HG02884 (cell line): ENCODE data around the gene IL23R.

Experiments
- ATAC-seq: cut with Tn5 transposase; IDR thresholded peaks from one replicate; pipeline ENCODE4 v1.9.1; 2021; ENCODE audit warnings: mild to moderate bottlenecking, moderate library complexity; ENCODE audit not compliant: unreplicated experiment

Gene IL23R

GRCh38 chr1:67228791-67229190 lies 62.5 kb downstream of the IL23R start:
- no peak for ATAC-seq

- ATAC-seq = no peak
Observed at GRCh38 chr1:67230539-67230938, 64.3 kb downstream of the IL23R start.

GRCh38 chr1:67236277-67236676 lies 70.0 kb downstream of the IL23R start:
- ATAC-seq = no peak

GRCh38 chr1:67239738-67240137 lies 73.5 kb downstream of the IL23R start:
- no peak for ATAC-seq

- no peak for ATAC-seq
Observed at GRCh38 chr1:67241200-67241746, 75.0 kb downstream of the IL23R start.

GRCh38 chr1:67242016-67242415 lies 75.8 kb downstream of the IL23R start:
- no peak for ATAC-seq

- ATAC-seq = no peak
Observed at GRCh38 chr1:67250051-67250653, 83.9 kb downstream of the IL23R start.

GRCh38 chr1:67256291-67257172 lies 90.3 kb downstream of the IL23R start:
- ATAC-seq = no peak

GRCh38 chr1:67257173-67257535 lies 90.9 kb downstream of the IL23R start:
- ATAC-seq = no peak

- no peak for ATAC-seq
Observed at GRCh38 chr1:67261680-67262079, 95.4 kb downstream of the IL23R start.

- no peak for ATAC-seq
Observed at GRCh38 chr1:67262735-67263134, 96.5 kb downstream of the IL23R start.

- no peak for ATAC-seq
Observed at GRCh38 chr1:67264152-67264551, 97.9 kb downstream of the IL23R start.

GRCh38 chr1:67264899-67265298 lies 98.6 kb downstream of the IL23R start:
- ATAC-seq = peak; percentile 77

- no peak for ATAC-seq
Observed at GRCh38 chr1:67269061-67269460, 102.8 kb downstream of the IL23R start.

GRCh38 chr1:67270541-67270940 lies 104.3 kb downstream of the IL23R start:
- ATAC-seq = no peak

- no peak for ATAC-seq
Observed at GRCh38 chr1:67273591-67273990, 107.3 kb downstream of the IL23R start.

- peak; percentile 80 for ATAC-seq
Observed at GRCh38 chr1:67274623-67275325, 108.5 kb downstream of the IL23R start.

- no peak for ATAC-seq
Observed at GRCh38 chr1:67280696-67281095, 114.4 kb downstream of the IL23R start.

GRCh38 chr1:67281244-67281643 lies 115.0 kb downstream of the IL23R start:
- ATAC-seq = no peak

- ATAC-seq = peak; percentile 88
Observed at GRCh38 chr1:67285780-67286488, 119.7 kb downstream of the IL23R start.

- ATAC-seq = no peak
Observed at GRCh38 chr1:67290236-67290635, 124.0 kb downstream of the IL23R start.
